CD4-positive, CD25-positive, alpha-beta regulatory T cell (primary cell): ENCODE measurements around the gene DNTTIP2. TPM values are rescaled to one million over a fixed set of nuclear protein-coding genes. Genes with fewer than 3 reads are reported as not detected.

Source experiments
- ATAC-seq, 2 donors: fragments of 150-1000 bp; cut with Tn5 transposase; one replicate each; pipeline ENCODE4 v1.10.0; 2021; ENCODE audit warnings: low read depth in 2 of 2, moderate number of reproducible peaks in 2 of 2, moderate library complexity in 1 of 2
- DNase-seq, 3 donors: peaks; one replicate each; pipeline versions ENCODE4 v3.0.0 to v3.0.0-alpha.2; 2012 to 2022; ENCODE audit warnings: mixed read lengths in 1 of 3
- H3K27ac ChIP-seq: one replicate; pipeline ENCODE4 v1.7.0; 2013; ENCODE audit warnings: mild to moderate bottlenecking, low read length; ENCODE audit not compliant: insufficient read depth, poor library complexity, severe bottlenecking
- H3K27me3 ChIP-seq: one replicate; pipeline ENCODE4 v1.7.0; 2013; ENCODE audit warnings: low read length; ENCODE audit not compliant: control insufficient read depth, insufficient read depth
- H3K36me3 ChIP-seq: one replicate; pipeline ENCODE4 v1.7.0; 2013; ENCODE audit warnings: mild to moderate bottlenecking, low read length, moderate library complexity; ENCODE audit not compliant: control insufficient read depth, insufficient read depth
- H3K4me1 ChIP-seq: 2 replicates; pipeline ENCODE4 v1.7.0; 2013; ENCODE audit warnings: mild to moderate bottlenecking, low read length; ENCODE audit not compliant: insufficient read depth, control insufficient read depth, poor library complexity, severe bottlenecking
- H3K4me3 ChIP-seq: one replicate; pipeline ENCODE4 v1.7.0; 2013; ENCODE audit warnings: low read depth, mild to moderate bottlenecking, low read length, moderate library complexity
- H3K9me3 ChIP-seq, 2 experiments: 1 replicate in 1 of 2; 2 replicates in 1 of 2; pipeline ENCODE4 v1.7.0; 2013; ENCODE audit warnings: low read length in 2 of 2, mild to moderate bottlenecking in 1 of 2, moderate library complexity in 1 of 2; ENCODE audit not compliant: control insufficient read depth in 2 of 2
- H3K27ac Mint-ChIP-seq, 3 donors: one replicate each; pipeline ENCODE4 v1.8.0; 2020 to 2022; ENCODE audit warnings: mild to moderate bottlenecking in 3 of 3, mixed read lengths in 3 of 3, moderate library complexity in 2 of 3
- H3K27me3 Mint-ChIP-seq: one replicate; pipeline ENCODE4 v1.8.0; 2022; ENCODE audit warnings: mild to moderate bottlenecking, mixed read lengths
- H3K36me3 Mint-ChIP-seq: one replicate; pipeline ENCODE4 v1.8.0; 2020; ENCODE audit warnings: mixed read lengths
- H3K4me1 Mint-ChIP-seq, 4 donors: one replicate each; pipeline ENCODE4 v1.8.0; 2020 to 2022; ENCODE audit warnings: mixed read lengths in 4 of 4, mild to moderate bottlenecking in 1 of 4
- H3K4me3 Mint-ChIP-seq, 4 donors: one replicate each; pipeline ENCODE4 v1.8.0; 2020 to 2022; ENCODE audit warnings: mild to moderate bottlenecking in 4 of 4, mixed read lengths in 4 of 4, moderate library complexity in 3 of 4
- H3K9me3 Mint-ChIP-seq, 7 donors: one replicate each; pipeline ENCODE4 v1.8.0; 2020 to 2022; ENCODE audit warnings: mixed read lengths in 7 of 7, mild to moderate bottlenecking in 3 of 7, moderate library complexity in 2 of 7
- polyA plus RNA-seq, 4 donors: library from polyadenylated mRNA; unstranded; fragments of 300-500 nt; fragmentation: Illumina TruSeq; gene quantifications; one replicate each; pipeline ENCODE4 v1.2.3, GENCODE V29; 2021
- total RNA-seq: library from RNA; stranded (reverse); gene quantifications from one replicate; pipeline ENCODE4 v1.2.3, GENCODE V29; 2022

Gene DNTTIP2
- total and polyA plus RNA-seq, 5 donors from 2014 or later, result 70.4 to 87.2 (median 74.2) TPM

- ATAC-seq (no peak), DNase-seq (no peak)
- Mint-ChIP-seq H3K9me3 (no peaks in the 10 kb centered on the region), H3K4me1 (no peaks in the 10 kb centered on the region), H3K4me3 (no peak overlapping the region), H3K27ac (no peak overlapping the region), H3K27me3 (peaks cover 3% of the 10 kb centered on the region), H3K36me3 (no peaks in the 10 kb centered on the region)
- no peak overlapping the region for H3K27ac ChIP-seq
- no peaks in the 10 kb centered on the region for H3K36me3 ChIP-seq
- no peaks in the 10 kb centered on the region for H3K4me1 ChIP-seq
- H3K4me3 ChIP-seq, result no peak overlapping the region
- no peaks in the 10 kb centered on the region for H3K9me3 ChIP-seq
- H3K27me3 ChIP-seq, result no peaks in the 10 kb centered on the region
These were observed 54.2 kb downstream of the DNTTIP2 start for GRCh38 chr1:93824834-93825233.

GRCh38 chr1:93822730-93823425 is 56.1 kb downstream of the DNTTIP2 start:
- Histone ChIP-seq H3K9me3 (no peaks in the 10 kb centered on the region), H3K27ac (no peak overlapping the region), H3K36me3 (no peaks in the 10 kb centered on the region), H3K4me3 (no peak overlapping the region), H3K4me1 (peaks cover 6% of the 10 kb centered on the region), H3K27me3 (no peaks in the 10 kb centered on the region)
- ATAC-seq, result no peak
- no peak for DNase-seq
- no peaks in the 10 kb centered on the region for H3K36me3 Mint-ChIP-seq
- no peak overlapping the region for H3K27ac Mint-ChIP-seq
- no peaks in the 10 kb centered on the region for H3K9me3 Mint-ChIP-seq
- H3K4me1 Mint-ChIP-seq, result peaks cover 0 to 7% (median 5%) of the 10 kb centered on the region in 4 donors
- peaks cover 4% of the 10 kb centered on the region for H3K27me3 Mint-ChIP-seq
- no peak overlapping the region for H3K4me3 Mint-ChIP-seq

- DNase-seq (no peak), ATAC-seq (no peak)
- Histone ChIP-seq H3K4me3 (no peak overlapping the region), H3K36me3 (no peaks in the 10 kb centered on the region), H3K27ac (no peak overlapping the region), H3K27me3 (no peaks in the 10 kb centered on the region), H3K9me3 (no peaks in the 10 kb centered on the region), H3K4me1 (peaks cover 6% of the 10 kb centered on the region)
- H3K36me3 Mint-ChIP-seq, result no peaks in the 10 kb centered on the region
- H3K27ac Mint-ChIP-seq, result peak overlapping the region in 1 of 3 donors; percentile 57
- peaks cover 0 to 16% (median 8%) of the 10 kb centered on the region in 4 donors for H3K4me1 Mint-ChIP-seq
- peaks cover 4% of the 10 kb centered on the region for H3K27me3 Mint-ChIP-seq
- H3K9me3 Mint-ChIP-seq, result no peaks in the 10 kb centered on the region
- H3K4me3 Mint-ChIP-seq, result no peak overlapping the region
These were observed 57.4 kb downstream of the DNTTIP2 start for GRCh38 chr1:93821423-93822144.

- DNase-seq (no peak), ATAC-seq (no peak)
- Mint-ChIP-seq H3K36me3 (no peaks in the 10 kb centered on the region), H3K27ac (no peak overlapping the region), H3K4me1 (peaks cover 0 to 16% (median 8%) of the 10 kb centered on the region in 4 donors), H3K4me3 (no peak overlapping the region), H3K9me3 (no peaks in the 10 kb centered on the region), H3K27me3 (peaks cover 4% of the 10 kb centered on the region)
- Histone ChIP-seq H3K27ac (no peak overlapping the region), H3K36me3 (no peaks in the 10 kb centered on the region), H3K9me3 (no peaks in the 10 kb centered on the region), H3K4me3 (no peak overlapping the region), H3K4me1 (peaks cover 6% of the 10 kb centered on the region), H3K27me3 (no peaks in the 10 kb centered on the region)
These were observed 58.2 kb downstream of the DNTTIP2 start for GRCh38 chr1:93820554-93821422.

GRCh38 chr1:93818570-93818959 is 60.4 kb downstream of the DNTTIP2 start:
- no peak overlapping the region for H3K4me3 Mint-ChIP-seq
- H3K4me1 Mint-ChIP-seq, result peaks cover 0 to 16% (median 8%) of the 10 kb centered on the region in 4 donors
- peak overlapping the region in 1 of 3 donors; percentile 70 for H3K27ac Mint-ChIP-seq
- no peaks in the 10 kb centered on the region for H3K36me3 ChIP-seq
- H3K9me3 ChIP-seq, result no peaks in the 10 kb centered on the region
- no peaks in the 10 kb centered on the region for H3K9me3 Mint-ChIP-seq
- ATAC-seq (no peak), DNase-seq (no peak)
- no peaks in the 10 kb centered on the region for H3K27me3 ChIP-seq
- no peaks in the 10 kb centered on the region for H3K36me3 Mint-ChIP-seq
- H3K4me1 ChIP-seq, result peaks cover 6% of the 10 kb centered on the region
- peaks cover 4% of the 10 kb centered on the region for H3K27me3 Mint-ChIP-seq
- no peak overlapping the region for H3K27ac ChIP-seq
- no peak overlapping the region for H3K4me3 ChIP-seq

- DNase-seq (peak in 2 of 3 donors; percentile 9 to 21), ATAC-seq (peak; percentile 40 to 68)
- H3K4me3 ChIP-seq, result no peak overlapping the region
- peak overlapping the region; percentile 12 to 76 (median 70) for H3K27ac Mint-ChIP-seq
- no peaks in the 10 kb centered on the region for H3K9me3 ChIP-seq
- peaks cover 0 to 16% (median 8%) of the 10 kb centered on the region in 4 donors for H3K4me1 Mint-ChIP-seq
- H3K4me1 ChIP-seq, result peaks cover 6% of the 10 kb centered on the region
- no peaks in the 10 kb centered on the region for H3K36me3 Mint-ChIP-seq
- H3K4me3 Mint-ChIP-seq, result no peak overlapping the region
- H3K27ac ChIP-seq, result no peak overlapping the region
- peaks cover 4% of the 10 kb centered on the region for H3K27me3 Mint-ChIP-seq
- no peaks in the 10 kb centered on the region for H3K9me3 Mint-ChIP-seq
- H3K27me3 ChIP-seq, result no peaks in the 10 kb centered on the region
- H3K36me3 ChIP-seq, result no peaks in the 10 kb centered on the region
These were observed 61.0 kb downstream of the DNTTIP2 start for GRCh38 chr1:93817819-93818569.
